Measurements from ENCODE around the gene BORCS5. TPM values are rescaled to one million over a fixed set of nuclear protein-coding genes. Genes with fewer than 3 reads are reported as not detected.

BORCS5 gene
- total RNA-seq, 1 experiment from 2014 or later, result 7.8 TPM

GRCh38 chr12:12511895-12512711, 155.2 kb downstream of the BORCS5 start:
- no TSS peak for BruUV-seq (replicated peaks)
- POLR2A ChIA-PET, result no interaction called here
- intact Hi-C loops (cut with micrococcal nuclease; ENCODE audit: unreplicated experiment) (no loop called here), in situ Hi-C loops (cut with HindIII; ENCODE audit: low pct_unique_long_range_greater_than_20kb, low sequenced_read_pairs) (no loop called here)
- Histone ChIP-seq H3K9me3 (ENCODE audit: control insufficient read depth, insufficient read depth, low read depth, low read length) (no peaks in the 10 kb centered on the region), H3K36me3 (ENCODE audit: control insufficient read depth, insufficient read depth, low read length) (no peaks in the 10 kb centered on the region), H3K4me1 (ENCODE audit: control insufficient read depth, insufficient read depth, low read length) (no peaks in the 10 kb centered on the region), H3K27me3 (ENCODE audit: control insufficient read depth, insufficient read depth, low read length) (no peaks in the 10 kb centered on the region), H3K4me3 (ENCODE audit: low read depth in 2 of 2, low read length in 2 of 2) (no peak overlapping the region), H3K27ac (ENCODE audit: low read length) (no peak overlapping the region)
- CTCF ChIA-PET, result no interaction called here
- no peak for DNase-seq (ENCODE audit: low read depth, low spot score)
- ATAC-seq, result no peak
- no peak for TF ChIP-seq TCF7L2 (IDR thresholded peaks at IDR 0.05; ENCODE audit: low read depth, low read length)
- TF ChIP-seq POLR2AphosphoS5 (IDR thresholded peaks at IDR 0.05; ENCODE audit: low read depth, low read length), result no peak
- TF ChIP-seq REST (IDR thresholded peaks at IDR 0.05; ENCODE audit: insufficient read depth in 1 of 2, low read depth in 2 of 2, low read length in 1 of 2), result no peak
- TF ChIP-seq CTCF (IDR thresholded peaks at IDR 0.05), result no peak
- TF ChIP-seq SIN3A (IDR thresholded peaks at IDR 0.05; ENCODE audit: borderline replicate concordance, insufficient read depth, low read depth, low read length), result no peak

- H3K27me3 ChIP-seq (ENCODE audit: control insufficient read depth, insufficient read depth, low read length), result no peaks in the 10 kb centered on the region
- no peak overlapping the region for H3K4me3 ChIP-seq (ENCODE audit: low read depth in 2 of 2, low read length in 2 of 2)
- ChIA-PET POLR2A (no interaction called here), CTCF (no interaction called here)
- in situ Hi-C loops (cut with HindIII; ENCODE audit: low pct_unique_long_range_greater_than_20kb, low sequenced_read_pairs) (no loop called here), intact Hi-C loops (cut with micrococcal nuclease; ENCODE audit: unreplicated experiment) (no loop called here)
- TF ChIP-seq CTCF (IDR thresholded peaks at IDR 0.05) (no peak), TCF7L2 (IDR thresholded peaks at IDR 0.05; ENCODE audit: low read depth, low read length) (no peak), POLR2AphosphoS5 (IDR thresholded peaks at IDR 0.05; ENCODE audit: low read depth, low read length) (no peak), REST (IDR thresholded peaks at IDR 0.05; ENCODE audit: insufficient read depth in 1 of 2, low read depth in 2 of 2, low read length in 1 of 2) (no peak), SIN3A (IDR thresholded peaks at IDR 0.05; ENCODE audit: borderline replicate concordance, insufficient read depth, low read depth, low read length) (no peak)
- ATAC-seq, result no peak
- DNase-seq (ENCODE audit: low read depth, low spot score), result no peak
- no peaks in the 10 kb centered on the region for H3K4me1 ChIP-seq (ENCODE audit: control insufficient read depth, insufficient read depth, low read length)
- no TSS peak for BruUV-seq (replicated peaks)
- no peaks in the 10 kb centered on the region for H3K9me3 ChIP-seq (ENCODE audit: control insufficient read depth, insufficient read depth, low read depth, low read length)
- H3K27ac ChIP-seq (ENCODE audit: low read length), result no peak overlapping the region
- no peaks in the 10 kb centered on the region for H3K36me3 ChIP-seq (ENCODE audit: control insufficient read depth, insufficient read depth, low read length)
Observed at GRCh38 chr12:12513416-12514006, 156.6 kb downstream of the BORCS5 start.

All from Panc1 (cell line).